ENCODE results near the gene SH3PXD2A.

- no peak for TF ChIP-seq CTCF (IDR thresholded peaks at IDR 0.05; ENCODE audit: borderline replicate concordance, extremely low read depth, low read length, poor library complexity, severe bottlenecking)
- TF ChIP-seq EZH2 (IDR thresholded peaks at IDR 0.05; ENCODE audit: borderline replicate concordance, low read depth, low read length, severe bottlenecking), result no peak
Measured at GRCh38 chr10:103696411-103697145, 158.8 kb downstream of the SH3PXD2A start.

Data from DND-41 (cell line).